ENCODE data around the gene ESRRB. TPM values are rescaled to one million over a fixed set of nuclear protein-coding genes. Genes with fewer than 3 reads are reported as not detected.

The ESRRB gene
- total RNA-seq, 1 donor from 2014 or later = 0.11 TPM

- Mint-ChIP-seq H3K27ac (no peak overlapping the region), H3K27me3 (peaks cover 6% of the 10 kb centered on the region), H3K36me3 (ENCODE audit: low read depth) (no peaks in the 10 kb centered on the region), H3K4me3 (no peak overlapping the region), H3K9me3 (no peaks in the 10 kb centered on the region), H3K4me1 (no peaks in the 10 kb centered on the region)
- ChIA-PET CTCF (no interaction called here), POLR2A (no interaction called here)
- no peak for DNase-seq
- TF ChIP-seq, protein P1, sequence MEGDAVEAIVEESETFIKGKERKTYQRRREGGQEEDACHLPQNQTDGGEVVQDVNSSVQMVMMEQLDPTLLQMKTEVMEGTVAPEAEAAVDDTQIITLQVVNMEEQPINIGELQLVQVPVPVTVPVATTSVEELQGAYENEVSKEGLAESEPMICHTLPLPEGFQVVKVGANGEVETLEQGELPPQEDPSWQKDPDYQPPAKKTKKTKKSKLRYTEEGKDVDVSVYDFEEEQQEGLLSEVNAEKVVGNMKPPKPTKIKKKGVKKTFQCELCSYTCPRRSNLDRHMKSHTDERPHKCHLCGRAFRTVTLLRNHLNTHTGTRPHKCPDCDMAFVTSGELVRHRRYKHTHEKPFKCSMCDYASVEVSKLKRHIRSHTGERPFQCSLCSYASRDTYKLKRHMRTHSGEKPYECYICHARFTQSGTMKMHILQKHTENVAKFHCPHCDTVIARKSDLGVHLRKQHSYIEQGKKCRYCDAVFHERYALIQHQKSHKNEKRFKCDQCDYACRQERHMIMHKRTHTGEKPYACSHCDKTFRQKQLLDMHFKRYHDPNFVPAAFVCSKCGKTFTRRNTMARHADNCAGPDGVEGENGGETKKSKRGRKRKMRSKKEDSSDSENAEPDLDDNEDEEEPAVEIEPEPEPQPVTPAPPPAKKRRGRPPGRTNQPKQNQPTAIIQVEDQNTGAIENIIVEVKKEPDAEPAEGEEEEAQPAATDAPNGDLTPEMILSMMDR (IDR thresholded peaks at IDR 0.05) = no peak
- intact Hi-C loops (cut with micrococcal nuclease) = no loop called here
- no peak for ATAC-seq (ENCODE audit: low read depth)
Observed at GRCh38 chr14:76547831-76548230, 171.9 kb downstream of the ESRRB start.

DNA sequence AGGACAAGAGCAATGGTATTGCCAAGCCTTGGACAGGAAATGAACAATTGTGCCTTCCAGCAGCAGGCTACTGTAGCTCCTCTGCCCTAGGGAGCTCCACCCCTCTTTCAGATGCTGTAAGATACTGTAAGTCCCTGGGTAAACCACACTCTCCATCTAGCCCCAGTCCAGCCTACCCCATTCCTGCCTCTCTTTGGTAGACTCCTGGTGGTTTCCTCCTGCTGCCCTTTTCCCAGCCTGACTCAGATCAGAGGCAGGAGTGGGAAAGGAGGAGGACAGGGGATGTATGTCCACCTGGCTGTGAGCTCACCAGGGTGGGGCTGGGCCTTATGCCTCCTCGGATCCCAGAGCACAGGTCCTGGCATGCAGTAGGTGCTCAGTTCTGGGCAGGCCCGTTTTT lies 174.6 kb downstream of the ESRRB start:
- Mint-ChIP-seq H3K27me3 (peaks cover 2% of the 10 kb centered on the region), H3K9me3 (no peaks in the 10 kb centered on the region), H3K27ac (no peak overlapping the region), H3K4me3 (no peak overlapping the region), H3K36me3 (ENCODE audit: low read depth) (no peaks in the 10 kb centered on the region), H3K4me1 (no peaks in the 10 kb centered on the region)
- TF ChIP-seq, protein P1 (IDR thresholded peaks at IDR 0.05) = no peak
- no peak for ATAC-seq (ENCODE audit: low read depth)
- intact Hi-C loops (cut with micrococcal nuclease) = no loop called here
- CTCF ChIA-PET = no interaction called here
- POLR2A ChIA-PET = no interaction called here
- DNase-seq = no peak

DNA sequence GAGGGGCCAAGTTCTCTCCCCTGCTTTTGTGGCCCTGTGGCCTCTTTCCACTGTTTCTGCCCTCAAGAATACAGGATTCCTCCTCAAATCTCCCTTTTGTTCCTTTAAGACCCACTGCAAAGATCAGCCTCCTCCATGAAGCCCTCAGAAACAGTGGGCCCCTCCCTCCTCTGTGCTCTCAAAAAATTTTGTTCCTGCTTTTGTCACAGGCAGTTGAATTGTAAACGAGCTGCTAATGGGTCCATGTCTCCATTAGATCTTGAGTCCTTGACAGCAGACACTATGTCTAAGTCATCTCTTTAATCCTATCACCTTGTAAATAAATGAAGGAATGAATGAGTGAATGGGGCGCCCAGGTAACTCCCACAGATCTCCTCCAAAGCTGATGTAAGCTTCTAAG lies 175.2 kb downstream of the ESRRB start:
- peaks cover 2% of the 10 kb centered on the region for H3K27me3 Mint-ChIP-seq
- no peaks in the 10 kb centered on the region for H3K4me1 Mint-ChIP-seq
- CTCF ChIA-PET = no interaction called here
- TF ChIP-seq, protein P1 (IDR thresholded peaks at IDR 0.05) = no peak
- intact Hi-C loops (cut with micrococcal nuclease) = no loop called here
- DNase-seq = no peak
- H3K9me3 Mint-ChIP-seq = no peaks in the 10 kb centered on the region
- POLR2A ChIA-PET = no interaction called here
- no peak overlapping the region for H3K27ac Mint-ChIP-seq
- no peaks in the 10 kb centered on the region for H3K36me3 Mint-ChIP-seq (ENCODE audit: low read depth)
- H3K4me3 Mint-ChIP-seq = no peak overlapping the region
- ATAC-seq (ENCODE audit: low read depth) = no peak

Other genes with a start within 250 kb of the ESRRB start
- 64.8 and 82.3 TPM in 2 replicates for gene GPATCH2L, start 224.2 kb upstream of the ESRRB start, total RNA-seq